GM12873 (cell line): ENCODE results near the gene INO80B.

Source experiments
- TF ChIP-seq, protein P1 (sequence below): IDR thresholded peaks from 2 replicates; pipeline ENCODE4 v1.5.1; 2012; ENCODE audit warnings: low read depth, mild to moderate bottlenecking, moderate library complexity, low read length, control low read depth; ENCODE audit not compliant: insufficient read depth; ENCODE audit errors: missing control alignments

Gene INO80B

DNA sequence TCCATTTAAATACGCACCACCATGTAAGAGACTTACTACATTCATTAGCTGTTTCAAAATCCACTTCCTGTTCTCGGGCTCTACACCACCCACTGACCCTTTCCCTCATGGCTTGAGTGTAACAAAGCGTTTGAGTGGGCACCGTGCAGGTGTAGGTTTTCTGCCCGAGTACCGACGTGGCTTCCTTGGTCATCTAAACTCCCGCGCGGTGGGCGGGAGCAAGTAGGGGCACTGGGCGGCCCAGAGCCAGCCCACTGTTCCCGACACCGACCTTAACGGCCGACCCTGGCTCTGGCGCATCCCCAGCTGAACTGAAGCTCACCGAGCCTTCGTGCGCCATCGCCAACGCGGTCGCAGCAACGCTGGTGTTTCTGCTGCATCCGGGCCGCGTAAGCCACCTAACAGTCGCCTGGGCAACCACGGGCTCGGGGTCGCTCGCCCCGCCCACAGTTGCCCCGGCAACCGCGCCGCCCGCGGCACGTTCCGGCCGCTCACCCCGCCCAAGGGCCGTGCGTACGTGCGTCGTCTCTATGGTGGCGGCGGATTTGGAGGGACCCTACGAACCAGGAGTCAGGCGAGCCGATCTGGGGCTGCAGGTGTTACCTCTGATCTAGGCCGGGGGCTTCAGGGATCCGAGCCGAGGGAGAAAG, 33.5 kb upstream of the INO80B start, which contains the start of the genes C2orf81 and WDR54:
C2orf81 (minus strand) TSS at position 399 of the 650 bp plus-strand sequence; CDS start at position 340, 59 bp downstream.
WDR54 (plus strand) TSS at position 510 of the 650 bp plus-strand sequence. CDS start 424 bp downstream, outside the sequence.
- TF ChIP-seq, protein P1, sequence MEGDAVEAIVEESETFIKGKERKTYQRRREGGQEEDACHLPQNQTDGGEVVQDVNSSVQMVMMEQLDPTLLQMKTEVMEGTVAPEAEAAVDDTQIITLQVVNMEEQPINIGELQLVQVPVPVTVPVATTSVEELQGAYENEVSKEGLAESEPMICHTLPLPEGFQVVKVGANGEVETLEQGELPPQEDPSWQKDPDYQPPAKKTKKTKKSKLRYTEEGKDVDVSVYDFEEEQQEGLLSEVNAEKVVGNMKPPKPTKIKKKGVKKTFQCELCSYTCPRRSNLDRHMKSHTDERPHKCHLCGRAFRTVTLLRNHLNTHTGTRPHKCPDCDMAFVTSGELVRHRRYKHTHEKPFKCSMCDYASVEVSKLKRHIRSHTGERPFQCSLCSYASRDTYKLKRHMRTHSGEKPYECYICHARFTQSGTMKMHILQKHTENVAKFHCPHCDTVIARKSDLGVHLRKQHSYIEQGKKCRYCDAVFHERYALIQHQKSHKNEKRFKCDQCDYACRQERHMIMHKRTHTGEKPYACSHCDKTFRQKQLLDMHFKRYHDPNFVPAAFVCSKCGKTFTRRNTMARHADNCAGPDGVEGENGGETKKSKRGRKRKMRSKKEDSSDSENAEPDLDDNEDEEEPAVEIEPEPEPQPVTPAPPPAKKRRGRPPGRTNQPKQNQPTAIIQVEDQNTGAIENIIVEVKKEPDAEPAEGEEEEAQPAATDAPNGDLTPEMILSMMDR: no peak

DNA sequence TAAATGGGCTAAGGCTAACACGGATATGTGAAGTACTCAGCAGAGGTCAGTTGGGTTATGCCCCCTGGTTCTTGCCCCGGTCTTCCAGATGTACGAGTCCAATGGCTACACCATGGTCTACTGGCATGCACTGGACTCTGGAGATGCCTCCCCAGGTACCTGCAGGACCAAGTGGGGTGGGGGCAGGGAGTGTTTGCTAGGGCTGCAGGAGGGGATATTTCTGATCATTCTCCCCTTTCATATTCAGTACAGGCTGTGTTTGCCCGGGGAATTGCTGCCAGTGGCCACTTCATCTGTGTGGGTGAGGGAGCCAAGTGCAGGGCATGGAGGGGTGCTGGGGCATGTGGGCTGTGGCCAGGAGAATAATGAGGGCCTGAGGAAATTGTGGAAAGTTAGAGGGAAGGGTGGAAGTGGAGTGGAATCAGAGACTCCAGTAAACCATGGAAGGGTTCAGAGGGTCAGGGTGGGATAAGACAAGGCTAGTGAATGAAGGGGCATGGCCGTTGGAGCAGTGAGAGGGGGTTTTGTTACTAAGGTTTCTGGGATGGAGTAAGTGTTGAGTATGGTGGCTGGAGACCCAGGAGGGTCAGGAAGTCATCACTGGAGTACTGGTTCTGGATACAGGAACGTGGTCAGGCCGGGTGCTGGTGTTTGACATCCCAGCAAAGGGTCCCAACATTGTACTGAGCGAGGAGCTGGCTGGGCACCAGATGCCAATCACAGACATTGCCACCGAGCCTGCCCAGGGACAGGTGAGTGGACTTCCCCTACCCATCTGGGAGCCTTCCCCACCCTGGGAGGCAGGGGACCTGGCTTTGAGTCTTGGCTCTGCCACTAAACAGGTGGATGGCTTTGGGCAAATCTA, 31.4 kb upstream of the INO80B start:
- TF ChIP-seq, protein P1: no peak

DNA sequence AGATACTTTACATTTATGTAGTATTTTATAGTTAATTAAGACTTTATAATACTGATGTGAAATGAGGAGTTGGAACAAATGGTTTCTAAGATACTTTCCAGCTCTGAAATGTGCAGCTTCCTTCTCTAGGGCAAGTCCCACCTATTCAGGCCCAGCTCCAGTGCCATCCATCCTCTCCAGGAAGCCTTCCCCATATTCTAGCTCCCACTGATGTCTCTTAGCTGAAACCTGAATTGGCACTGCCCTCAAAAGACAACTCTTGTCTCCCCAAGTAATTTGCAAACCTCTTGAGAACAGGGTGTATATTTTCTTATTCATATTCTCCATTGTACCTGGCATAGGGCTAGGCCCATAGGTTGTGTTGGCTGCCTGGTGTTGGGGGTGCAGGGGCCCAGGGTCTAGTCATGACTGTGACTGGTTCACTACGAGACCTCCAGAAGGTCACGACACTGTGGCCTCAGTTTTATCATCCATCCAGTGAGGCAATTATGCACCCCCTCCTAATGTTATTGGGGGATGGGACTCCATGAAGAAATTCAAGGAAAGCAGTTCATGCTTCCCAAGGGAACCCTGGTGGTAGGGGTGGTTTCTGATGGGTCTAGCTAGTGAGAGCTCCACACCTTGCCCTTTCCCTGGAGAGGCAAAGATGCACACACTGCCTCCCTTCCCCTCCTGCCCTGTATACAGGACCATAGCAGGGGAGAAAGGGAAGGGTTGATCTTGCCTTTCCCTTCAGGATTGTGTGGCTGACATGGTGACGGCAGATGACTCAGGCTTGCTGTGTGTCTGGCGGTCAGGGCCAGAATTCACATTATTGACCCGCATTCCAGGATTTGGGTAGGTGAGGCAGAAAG, 30.5 kb upstream of the INO80B start:
- TF ChIP-seq, protein P1: no peak

DNA sequence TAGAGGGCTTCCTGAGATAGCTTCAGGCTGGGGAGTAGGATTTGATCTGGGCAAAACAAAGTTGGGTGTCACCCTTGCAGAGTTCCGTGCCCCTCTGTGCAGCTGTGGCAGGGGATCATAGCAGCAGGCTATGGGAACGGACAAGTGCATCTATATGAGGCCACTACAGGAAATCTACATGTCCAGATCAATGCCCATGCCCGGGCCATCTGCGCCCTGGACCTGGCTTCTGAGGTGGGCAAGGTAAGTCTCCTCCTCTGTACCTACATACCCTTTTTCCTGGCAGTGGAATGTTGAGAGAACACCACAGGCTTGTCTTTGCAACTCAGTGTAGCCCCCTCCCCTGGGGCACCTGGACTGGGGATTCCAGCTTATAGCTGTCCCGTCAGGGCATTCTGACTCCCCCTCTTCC, 29.9 kb upstream of the INO80B start:
- TF ChIP-seq, protein P1: no peak

DNA sequence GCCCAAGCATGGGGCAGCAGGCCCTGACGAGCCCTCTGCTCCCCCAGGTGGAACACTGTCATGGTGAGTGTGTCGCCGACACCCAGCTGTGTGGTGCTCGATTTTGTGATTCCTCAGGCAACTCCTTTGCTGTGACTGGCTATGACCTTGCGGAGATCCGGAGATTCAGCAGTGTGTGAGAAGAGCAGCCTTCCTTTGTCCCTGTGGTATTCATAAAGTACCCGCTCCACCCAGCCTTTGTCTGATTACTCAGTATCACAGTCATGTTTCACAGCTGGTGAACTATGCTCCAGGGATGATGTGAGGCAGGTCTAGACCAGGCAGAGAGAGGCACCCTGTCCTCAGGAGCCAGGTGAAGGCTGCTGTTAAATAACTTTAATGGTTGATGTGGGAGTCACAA, 29.4 kb upstream of the INO80B start:
- TF ChIP-seq, protein P1: no peak

DNA sequence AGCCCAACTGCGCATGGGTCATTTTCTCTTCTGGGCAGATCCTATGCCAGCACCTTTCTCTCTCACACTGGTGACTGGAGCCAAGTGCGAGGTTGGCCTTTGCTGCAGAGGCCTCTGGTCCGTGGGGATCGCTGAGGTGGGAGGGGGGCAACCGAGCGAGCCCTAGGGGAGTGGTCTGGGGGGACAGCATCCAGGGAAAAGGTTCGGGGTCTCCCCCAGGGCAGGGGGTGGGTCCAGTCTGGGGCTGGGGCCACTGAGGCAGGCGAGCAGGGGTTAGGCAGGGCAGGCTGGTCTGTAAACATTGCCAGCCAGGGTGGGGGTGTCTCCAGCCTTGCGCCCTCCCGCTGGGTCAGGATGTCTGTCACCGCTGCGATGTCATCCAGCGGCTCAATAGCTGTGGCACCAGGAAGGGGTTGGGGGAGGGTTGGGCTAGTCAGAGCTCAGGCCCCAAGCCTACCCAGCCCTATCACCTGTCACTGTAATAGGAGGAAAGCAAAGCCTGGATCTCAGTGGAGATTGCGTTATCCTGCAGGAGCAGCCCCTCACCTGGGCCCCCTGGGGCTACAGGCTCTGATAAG, 28.6 kb upstream of the INO80B start:
- TF ChIP-seq, protein P1: no peak

DNA sequence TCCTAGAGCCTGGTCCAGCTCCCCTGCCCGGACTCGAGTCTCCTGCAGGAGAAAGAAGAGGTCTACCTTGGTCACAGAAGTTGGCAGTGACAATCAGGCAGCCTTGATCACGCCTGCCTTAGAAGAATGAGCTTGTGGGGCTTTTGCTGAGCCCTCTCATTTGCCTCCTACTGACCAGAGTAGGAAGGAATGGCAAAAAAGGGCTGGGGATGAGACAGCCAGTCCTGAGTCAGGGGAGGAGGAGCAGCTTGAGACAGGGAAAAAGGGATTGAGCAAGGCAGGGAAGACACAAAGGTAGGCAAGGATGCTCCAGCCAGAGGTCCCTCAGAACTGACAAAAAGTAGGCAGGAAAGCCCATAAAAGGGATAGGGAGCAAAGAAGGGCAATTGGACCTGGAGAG, 27.3 kb upstream of the INO80B start:
- TF ChIP-seq, protein P1: no peak
